GM19193 (cell line): ENCODE results near the gene METTL26.

Experiments used
- POLR2A ChIP-seq: IDR thresholded peaks from 4 replicates; pipeline ENCODE4 v1.6.1; 2011; ENCODE audit not compliant: insufficient read depth, insufficient read length; ENCODE audit errors: extremely low read depth

METTL26 gene

DNA sequence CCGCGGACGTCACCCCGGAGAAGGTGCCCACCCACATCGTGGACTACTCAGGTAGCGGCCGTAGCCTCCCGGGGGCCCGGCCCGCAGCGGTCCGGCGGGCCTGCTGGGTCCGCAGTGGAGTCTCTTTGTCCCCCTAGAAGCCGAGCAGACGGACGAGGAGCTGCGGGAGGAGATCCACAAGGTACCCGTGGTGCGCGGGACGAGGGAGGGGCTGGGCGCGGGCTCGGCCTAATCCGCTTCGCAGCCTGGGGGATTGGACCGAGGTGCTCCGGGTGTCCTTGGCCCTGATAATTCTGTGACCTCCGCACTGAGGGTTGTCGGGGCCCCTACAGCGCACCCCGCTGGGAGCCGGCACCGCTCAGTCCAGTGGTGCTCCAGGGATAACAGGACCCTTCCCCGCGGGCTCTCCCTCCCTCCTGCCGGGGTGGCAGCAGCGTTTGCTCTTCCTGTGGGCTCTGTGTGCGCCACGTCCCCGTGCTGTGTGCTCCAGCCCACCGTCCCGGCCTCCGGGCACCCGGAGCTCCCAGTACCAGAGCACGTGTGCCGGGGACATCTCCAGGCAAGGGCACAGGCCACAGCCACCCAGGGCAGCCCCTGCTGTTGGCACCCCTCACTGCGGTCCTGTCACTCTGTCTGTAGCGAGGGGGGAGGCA lies 32.5 kb upstream of the METTL26 start:
- TF ChIP-seq POLR2A, result no peak

DNA sequence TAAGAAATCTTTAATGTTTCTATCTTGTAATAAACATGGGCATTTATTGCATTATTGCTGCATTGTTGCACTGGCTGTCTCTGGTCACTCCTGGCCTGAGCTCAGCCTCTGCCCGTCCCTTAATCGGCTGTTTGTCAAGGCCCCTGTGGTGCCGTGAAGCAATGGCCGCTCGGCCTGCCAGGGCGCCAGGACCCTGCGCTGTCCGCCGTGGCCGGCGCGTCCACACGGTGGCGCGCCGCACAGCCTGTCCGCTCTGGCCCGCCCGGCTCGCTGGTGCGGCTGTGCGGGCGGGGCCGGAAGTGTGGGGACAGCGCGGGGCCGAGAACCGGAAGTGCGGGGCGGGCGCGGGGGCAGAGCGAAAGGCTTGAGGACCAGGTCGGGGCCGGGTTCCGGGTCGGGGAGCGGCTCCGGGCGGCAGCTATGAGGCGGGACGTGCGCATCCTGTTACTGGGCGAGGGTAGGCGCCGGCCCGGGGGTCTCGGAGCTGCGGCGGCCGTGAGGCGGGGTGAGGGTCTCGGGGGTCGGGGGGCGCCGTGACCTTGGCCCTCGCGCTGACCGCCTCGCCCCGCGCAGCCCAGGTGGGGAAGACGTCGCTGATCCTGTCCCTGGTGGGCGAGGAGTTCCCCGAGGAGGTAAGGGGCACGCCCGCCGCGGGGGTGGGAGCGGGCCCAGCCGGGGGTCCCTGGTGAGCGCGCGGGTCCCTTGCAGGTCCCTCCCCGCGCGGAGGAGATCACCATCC lies 31.8 kb upstream of the METTL26 start, which contains the start of gene RHOT2:
Gene RHOT2, plus strand, starts transcription at position 353 of the 739 bp plus-strand sequence. Its CDS starts 68 bp downstream, at position 421.
- peak; percentile 89 for TF ChIP-seq POLR2A

DNA sequence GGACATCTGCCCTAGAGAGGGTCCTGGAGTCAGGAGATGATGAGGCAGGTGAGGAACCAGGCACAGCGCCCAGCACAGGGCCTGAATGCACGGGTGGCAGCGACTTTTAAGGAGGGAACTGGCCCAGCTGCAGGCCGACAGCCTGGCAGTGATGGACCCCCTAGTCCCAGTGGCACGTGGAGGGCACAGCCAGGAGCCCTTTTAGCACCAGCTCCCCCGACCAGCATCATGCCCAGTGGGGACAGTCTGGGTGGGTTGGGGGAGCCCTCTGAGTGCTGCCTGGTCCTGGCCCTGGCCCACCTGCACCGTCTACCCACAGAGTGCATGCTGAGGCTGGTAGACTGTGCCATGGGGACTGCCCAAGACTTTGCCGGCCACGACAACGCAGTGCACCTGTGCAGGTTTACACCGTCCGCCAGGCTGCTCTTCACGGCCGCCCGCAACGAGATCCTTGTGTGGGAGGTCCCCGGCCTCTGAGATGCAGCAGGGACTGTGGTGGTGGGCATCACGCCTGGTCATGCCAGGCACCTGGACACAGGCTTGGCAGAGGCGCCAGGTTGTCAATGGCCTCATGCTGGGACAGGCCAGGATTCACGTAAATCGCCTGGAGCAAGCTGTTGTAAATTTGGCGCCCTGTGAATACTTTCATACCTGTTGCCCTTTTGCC lies 31.1 kb upstream of the METTL26 start:
- no peak for TF ChIP-seq POLR2A

DNA sequence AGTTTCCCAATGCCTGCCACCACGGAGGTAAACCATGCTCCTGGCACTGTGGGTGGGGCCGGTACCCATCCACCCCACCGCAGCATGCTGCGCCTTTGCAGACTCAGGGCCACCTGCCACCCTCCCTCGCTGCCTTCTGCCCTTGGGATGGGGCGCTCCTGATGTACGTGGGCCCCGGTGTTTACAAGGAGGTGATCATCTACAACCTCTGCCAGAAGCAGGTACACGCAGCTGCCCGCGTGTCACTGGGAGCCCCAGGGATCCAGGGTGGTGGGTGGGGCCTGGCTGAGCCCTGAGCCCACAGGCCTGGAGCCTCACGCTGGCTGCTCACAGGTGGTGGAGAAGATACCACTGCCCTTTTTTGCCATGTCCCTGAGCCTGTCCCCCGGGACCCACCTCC lies 30.5 kb upstream of the METTL26 start:
- no peak for TF ChIP-seq POLR2A

DNA sequence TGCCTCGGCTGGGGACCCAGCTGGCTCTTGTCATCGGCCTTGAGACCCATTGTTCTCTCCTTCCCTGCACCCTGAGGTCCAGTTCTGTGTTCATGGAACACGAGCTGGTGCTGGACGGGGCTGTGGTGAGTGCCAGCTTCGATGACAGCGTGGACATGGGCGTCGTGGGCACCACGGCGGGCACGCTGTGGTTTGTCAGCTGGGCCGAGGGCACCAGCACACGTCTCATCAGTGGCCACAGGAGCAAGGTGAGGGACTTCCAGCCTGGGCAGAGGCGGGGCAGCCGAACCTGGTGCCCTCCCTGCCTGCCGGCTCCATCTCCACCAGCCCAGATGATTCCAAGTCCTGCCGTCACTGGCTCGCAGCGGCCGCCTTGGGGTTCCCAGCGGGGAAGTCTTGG lies 26.5 kb upstream of the METTL26 start:
- no peak for TF ChIP-seq POLR2A

DNA sequence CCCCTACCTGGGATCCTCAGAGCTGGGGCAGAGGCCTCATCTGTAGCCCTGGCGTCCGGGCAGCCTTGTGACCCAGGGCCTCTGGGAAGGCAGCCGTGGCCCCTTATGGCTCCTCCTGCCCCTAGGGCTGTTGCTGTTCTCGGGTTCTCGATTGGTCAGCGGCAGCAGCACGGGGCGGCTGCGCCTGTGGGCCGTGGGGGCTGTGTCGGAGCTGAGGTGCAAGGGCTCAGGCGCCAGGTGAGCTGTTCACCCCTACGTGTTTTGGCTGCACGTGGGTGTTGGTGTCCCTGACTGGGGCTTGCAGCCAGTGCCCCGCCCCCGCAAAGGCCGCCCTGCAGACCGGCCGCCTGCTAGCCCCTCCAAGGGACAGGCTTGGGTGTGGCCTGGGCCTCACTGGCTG lies 26.0 kb upstream of the METTL26 start:
- TF ChIP-seq POLR2A, result no peak

DNA sequence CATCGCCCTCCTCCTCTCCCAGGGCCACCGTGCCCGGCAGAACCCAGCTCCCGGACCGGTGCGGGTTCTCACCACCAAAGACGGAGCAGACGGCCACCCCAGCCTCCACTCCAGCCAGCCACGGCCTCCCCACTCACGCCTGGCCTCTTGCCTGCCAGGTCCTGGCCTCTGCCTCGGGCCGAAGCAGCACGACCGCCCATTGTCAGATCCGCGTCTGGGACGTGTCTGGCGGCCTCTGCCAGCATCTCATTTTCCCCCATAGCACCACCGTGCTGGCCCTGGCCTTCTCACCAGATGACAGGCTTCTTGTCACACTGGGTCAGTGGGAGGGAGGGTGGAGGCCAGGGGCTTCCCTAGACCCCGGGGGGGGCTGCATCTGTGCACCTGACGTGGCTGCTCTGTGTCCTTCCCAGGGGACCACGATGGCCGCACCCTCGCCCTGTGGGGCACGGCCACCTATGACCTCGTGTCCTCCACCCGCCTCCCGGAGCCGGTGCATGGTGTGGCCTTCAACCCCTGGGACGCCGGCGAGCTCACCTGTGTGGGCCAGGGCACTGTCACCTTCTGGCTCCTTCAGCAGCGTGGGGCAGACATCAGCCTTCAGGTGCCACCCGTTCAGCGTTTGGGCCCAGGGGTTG lies 25.2 kb upstream of the METTL26 start:
- TF ChIP-seq POLR2A, result no peak

DNA sequence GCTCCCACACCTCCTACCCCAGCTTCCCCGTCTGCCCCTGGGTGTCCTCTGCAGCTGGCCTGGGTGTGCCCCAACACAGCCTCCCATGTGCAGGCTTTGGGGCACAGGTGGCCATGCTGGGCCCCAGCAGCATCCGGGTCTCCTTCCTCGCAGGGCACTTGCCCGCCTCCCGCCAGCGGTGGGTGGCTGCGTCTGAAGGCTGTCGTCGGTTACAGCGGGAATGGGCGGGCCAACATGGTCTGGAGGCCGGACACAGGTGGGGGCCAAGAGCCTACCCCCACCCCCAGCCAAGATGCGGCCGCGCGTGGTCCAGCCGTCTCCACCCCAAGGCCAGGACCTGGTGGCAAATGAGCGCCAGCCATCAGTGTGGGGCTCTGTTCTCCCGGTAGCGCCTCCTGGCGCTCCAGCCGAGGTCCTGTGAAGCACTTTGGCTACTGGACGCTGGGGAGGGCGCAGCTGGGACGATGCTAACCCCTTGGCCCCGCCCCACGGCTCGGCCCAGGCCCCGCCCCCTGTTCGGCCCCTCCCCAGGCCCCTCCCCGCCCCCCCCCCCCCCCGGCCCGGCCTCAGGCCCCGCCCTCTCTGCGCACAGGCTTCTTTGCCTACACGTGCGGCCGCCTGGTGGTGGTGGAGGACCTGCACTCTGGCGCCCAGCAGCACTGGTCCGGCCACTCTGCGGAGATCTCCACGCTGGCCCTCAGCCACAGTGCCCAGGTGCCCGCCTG lies 24.5 kb upstream of the METTL26 start:
- no peak for TF ChIP-seq POLR2A

DNA sequence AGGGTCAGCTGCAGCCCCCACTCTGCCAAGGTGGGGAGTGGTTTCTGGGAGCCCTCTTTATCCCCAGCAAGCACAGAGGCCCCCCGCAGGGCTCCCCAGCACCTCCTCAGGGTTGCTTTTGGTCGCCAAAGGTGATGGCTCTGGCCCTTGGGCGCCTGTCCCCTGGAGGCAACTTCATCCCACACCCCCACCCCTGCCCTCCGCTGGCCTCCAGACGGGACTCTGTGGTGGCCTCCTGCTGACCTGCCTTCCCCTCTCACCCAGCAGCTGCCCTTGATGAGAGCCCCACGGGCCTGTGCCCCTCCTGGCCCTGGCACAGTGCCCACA lies 24.0 kb upstream of the METTL26 start:
- no peak for TF ChIP-seq POLR2A

DNA sequence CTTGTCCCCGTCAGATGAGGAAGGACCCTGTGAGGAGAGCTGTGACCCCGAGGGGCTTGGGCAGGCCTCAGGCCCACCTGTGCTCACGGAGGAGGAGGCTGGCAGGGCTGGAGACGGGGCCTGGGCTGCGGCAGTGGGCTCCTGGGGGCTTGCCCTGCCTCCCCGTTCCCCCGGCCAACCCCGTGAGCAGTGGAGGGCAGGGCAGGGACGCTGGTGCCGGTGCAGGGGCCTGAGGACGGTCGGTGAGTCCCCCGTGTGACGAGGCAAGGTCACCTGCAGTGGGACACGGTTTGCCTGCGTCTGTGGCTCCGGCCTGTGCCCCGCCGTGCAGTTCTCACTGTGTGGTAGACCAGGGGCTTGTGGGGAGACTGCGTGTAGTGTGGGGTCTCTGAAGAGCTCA lies 23.5 kb upstream of the METTL26 start:
- no peak for TF ChIP-seq POLR2A

DNA sequence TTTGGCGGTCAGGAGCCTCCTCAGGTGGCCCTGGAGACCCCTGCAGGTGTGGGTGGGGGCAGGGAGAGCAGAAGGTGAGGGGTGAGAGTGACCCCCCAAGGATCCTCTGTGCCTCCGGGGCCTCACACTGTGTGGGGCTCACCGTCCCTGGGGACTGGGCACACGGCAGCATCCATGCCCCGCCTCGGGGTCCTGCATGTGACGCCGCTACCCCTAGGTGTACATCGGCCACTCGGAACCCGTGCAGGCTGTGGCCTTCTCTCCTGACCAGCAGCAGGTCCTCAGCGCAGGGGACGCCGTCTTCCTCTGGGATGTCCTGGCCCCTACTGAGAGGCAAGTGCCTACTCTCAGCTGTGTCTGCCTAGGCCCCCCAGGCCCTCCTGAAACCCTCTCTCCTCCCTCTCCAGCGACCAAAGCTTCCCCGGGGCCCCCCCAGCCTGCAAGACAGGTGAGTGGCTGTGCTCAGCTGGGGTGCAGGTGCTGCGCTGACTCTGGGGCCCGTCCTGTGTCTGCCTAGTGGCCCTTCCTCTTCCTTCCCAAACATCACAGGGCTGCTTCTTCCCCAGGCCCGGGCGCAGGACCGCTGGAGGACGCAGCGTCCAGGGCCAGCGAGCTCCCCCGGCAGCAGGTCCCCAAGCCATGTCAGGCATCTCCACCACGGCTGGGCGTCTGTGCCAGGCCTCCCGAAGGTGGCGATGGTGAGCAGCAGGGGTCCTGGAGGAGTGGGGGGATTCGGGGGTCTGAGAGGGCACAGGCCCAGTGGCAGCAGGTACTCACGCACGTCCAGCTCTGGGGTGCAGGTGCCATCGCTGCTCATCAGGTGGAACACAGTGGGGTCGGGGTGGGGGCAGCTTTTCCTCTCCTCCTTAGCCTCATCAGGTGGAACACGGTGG lies 22.8 kb upstream of the METTL26 start:
- no peak for TF ChIP-seq POLR2A

DNA sequence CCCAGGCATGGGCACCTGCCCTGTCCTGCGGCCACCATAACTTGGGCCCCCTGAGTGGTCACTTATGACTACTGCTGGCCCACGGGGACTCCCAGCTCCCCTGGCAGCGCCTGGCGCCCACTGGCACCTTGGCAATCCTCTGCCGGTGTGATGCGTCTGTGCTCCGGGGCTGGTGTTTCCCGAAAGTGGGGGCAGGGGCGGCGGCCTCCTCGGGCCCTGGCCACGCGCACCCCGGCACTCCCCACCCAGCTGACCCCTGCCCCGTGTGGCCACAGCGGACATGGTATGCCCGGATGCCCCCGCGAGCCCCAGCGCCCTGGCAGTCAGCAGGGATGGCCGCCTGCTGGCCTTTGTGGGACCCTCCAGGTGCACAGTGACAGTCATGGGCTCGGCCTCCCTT lies 21.4 kb upstream of the METTL26 start:
- TF ChIP-seq POLR2A, result no peak

DNA sequence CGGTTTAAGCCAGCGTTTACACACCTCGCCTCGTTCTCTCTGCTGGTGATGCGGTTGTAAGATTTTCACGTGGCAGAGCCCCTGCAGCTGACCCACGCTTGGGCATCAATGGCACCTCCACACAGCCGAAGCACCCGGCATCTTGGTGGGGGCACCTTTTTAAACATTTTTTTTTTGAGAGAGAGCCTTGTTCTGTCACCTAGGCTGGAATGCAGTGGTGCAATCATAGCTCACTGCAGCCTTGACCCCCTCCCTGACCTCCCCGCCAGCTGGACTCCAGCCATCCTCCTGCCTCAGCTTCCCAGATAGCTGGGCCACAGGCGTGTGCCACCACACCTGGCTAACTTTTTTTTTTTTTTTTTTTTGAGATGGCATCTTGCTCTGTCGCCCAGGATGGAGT lies 17.9 kb upstream of the METTL26 start:
- TF ChIP-seq POLR2A, result no peak
